Body of pancreas (tissue), 4 donors: ENCODE results near the gene SFTPA2.
"Not testable (repeated sequence)": the region's sequence is repeated elsewhere in the genome, so short reads cannot be mapped to it uniquely, and the experiment has no call there.

Experiments
- CTCF ChIP-seq, 7 experiments: fragments of 450-650 bp in 4 of 7; fragments of 200-600 bp in 3 of 7; sonication (generic) in 3 of 7; IDR thresholded peaks; one replicate each; pipeline ENCODE4 v1.5.1; 2016 to 2019; ENCODE audit warnings: antibody characterized with exemption in 7 of 7
- POLR2A ChIP-seq, 3 donors: fragments of 450-650 bp; IDR thresholded peaks; one replicate each; pipeline ENCODE4 v1.6.1; 2016; ENCODE audit warnings: antibody characterized with exemption in 3 of 3, mild to moderate bottlenecking in 2 of 3

GRCh38 chr10:79540930-79541329, 19.3 kb downstream of the SFTPA2 start:
- TF ChIP-seq CTCF, POLR2A (IDR thresholded peaks at IDR 0.05): not testable (repeated sequence)
